Ovary (tissue), 3 donors: ENCODE data around the gene SNX30.

ENCODE experiments used
- EP300 ChIP-seq: sonication (generic); formaldehyde crosslinking; IDR thresholded peaks from one replicate; pipeline ENCODE4 v1.6.1; 2017; ENCODE audit warnings: antibody characterized with exemption
- POLR2A ChIP-seq: fragments of 450-650 bp; IDR thresholded peaks from one replicate; pipeline ENCODE4 v1.6.1; 2017; ENCODE audit warnings: antibody characterized with exemption, mild to moderate bottlenecking, moderate library complexity
- TF ChIP-seq, protein P1 (sequence below), 3 donors: fragments of 450-650 bp in 2 of 3; fragments of 200-600 bp in 1 of 3; IDR thresholded peaks; one replicate each; pipeline versions ENCODE4 v1.5.1 to v1.8.0; 2016 to 2022; ENCODE audit warnings: antibody characterized with exemption in 3 of 3, mild to moderate bottlenecking in 1 of 3
- donor health status: DM: no; HTN: no; CAD: no.

DNA sequence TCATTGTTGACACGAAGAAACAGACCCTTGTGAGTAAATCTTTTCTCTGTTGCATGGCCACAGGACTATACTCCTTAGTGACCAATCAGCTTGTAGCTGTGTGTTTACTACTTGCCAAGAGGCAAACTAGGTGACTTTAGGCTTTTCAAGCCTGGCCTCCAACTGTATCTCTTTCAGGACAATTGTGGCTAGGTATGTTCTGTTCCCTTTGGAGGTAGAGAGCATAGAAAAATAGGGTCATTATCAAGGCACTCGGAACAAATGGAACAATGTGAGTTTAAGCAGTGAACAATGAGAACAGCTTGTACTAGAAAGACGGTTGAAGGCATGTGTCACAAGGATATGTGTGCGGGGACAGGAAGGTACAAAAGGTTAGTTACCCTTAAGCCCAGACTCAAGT lies 92.0 kb downstream of the SNX30 start:
- TF ChIP-seq, protein P1, sequence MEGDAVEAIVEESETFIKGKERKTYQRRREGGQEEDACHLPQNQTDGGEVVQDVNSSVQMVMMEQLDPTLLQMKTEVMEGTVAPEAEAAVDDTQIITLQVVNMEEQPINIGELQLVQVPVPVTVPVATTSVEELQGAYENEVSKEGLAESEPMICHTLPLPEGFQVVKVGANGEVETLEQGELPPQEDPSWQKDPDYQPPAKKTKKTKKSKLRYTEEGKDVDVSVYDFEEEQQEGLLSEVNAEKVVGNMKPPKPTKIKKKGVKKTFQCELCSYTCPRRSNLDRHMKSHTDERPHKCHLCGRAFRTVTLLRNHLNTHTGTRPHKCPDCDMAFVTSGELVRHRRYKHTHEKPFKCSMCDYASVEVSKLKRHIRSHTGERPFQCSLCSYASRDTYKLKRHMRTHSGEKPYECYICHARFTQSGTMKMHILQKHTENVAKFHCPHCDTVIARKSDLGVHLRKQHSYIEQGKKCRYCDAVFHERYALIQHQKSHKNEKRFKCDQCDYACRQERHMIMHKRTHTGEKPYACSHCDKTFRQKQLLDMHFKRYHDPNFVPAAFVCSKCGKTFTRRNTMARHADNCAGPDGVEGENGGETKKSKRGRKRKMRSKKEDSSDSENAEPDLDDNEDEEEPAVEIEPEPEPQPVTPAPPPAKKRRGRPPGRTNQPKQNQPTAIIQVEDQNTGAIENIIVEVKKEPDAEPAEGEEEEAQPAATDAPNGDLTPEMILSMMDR (IDR thresholded peaks at IDR 0.05) = no peak
- TF ChIP-seq POLR2A (no peak), EP300 (no peak)
